H1 (cell line): Measurements from ENCODE around the gene TFDP3. TPM values are rescaled to one million over a fixed set of nuclear protein-coding genes. Genes with fewer than 3 reads are reported as not detected.

Source experiments
- CTCF ChIA-PET: fragments of 300-600 bp; sonication (Branson Sonifier 250); formaldehyde crosslinking; loops from one replicate; lab custom pipeline; 2021; ENCODE audit not compliant: partially characterized antibody; lab: Charles Lee
- POLR2A ChIA-PET: fragments of 300-600 bp; sonication (Branson Sonifier 250); formaldehyde crosslinking; loops from one replicate; lab custom pipeline; 2021; ENCODE audit warnings: inconsistent platforms; ENCODE audit not compliant: partially characterized antibody; lab: Charles Lee
- DNase-seq, 2 experiments: peaks; one replicate each; pipeline versions ENCODE4 v3.0.0 to v3.0.0-alpha.2; 2010 to 2022; ENCODE audit warnings: low spot score in 2 of 2, low read depth in 1 of 2, mixed read lengths in 1 of 2
- FAIRE-seq: peaks from 2 replicates; lab custom pipeline; 2011; peaks lifted over from hg19 to GRCh38; lab: Jason Lieb, UNC
- H2AFZ ChIP-seq: 2 replicates; pipeline ENCODE4 v1.8.1; 2012; ENCODE audit warnings: low read length, inconsistent platforms
- H2AK5ac ChIP-seq: 2 replicates; pipeline ENCODE4 v1.6.1; 2013; ENCODE audit warnings: low read depth, low read length
- H2BK120ac ChIP-seq: replicated peaks from 2 replicates; pipeline ENCODE3; 2013; ENCODE audit warnings: low read depth, low read length, inconsistent platforms
- H2BK12ac ChIP-seq: 2 replicates; pipeline ENCODE4 v1.6.1; 2013; ENCODE audit warnings: low read depth, low read length
- H2BK15ac ChIP-seq: 2 replicates; pipeline ENCODE4 v1.6.1; 2013; ENCODE audit warnings: low read length
- H2BK20ac ChIP-seq: 2 replicates; pipeline ENCODE4 v1.6.1; 2013; ENCODE audit warnings: low read length
- H2BK5ac ChIP-seq: 2 replicates; pipeline ENCODE4 v1.6.1; 2013; ENCODE audit warnings: low read depth, low read length
- H3K14ac ChIP-seq: 2 replicates; pipeline ENCODE4 v1.6.1; 2013; ENCODE audit warnings: inconsistent platforms; ENCODE audit not compliant: insufficient read length
- H3K18ac ChIP-seq: 2 replicates; pipeline ENCODE4 v1.6.1; 2013; ENCODE audit warnings: low read length; ENCODE audit errors: extremely low read depth
- H3K23ac ChIP-seq: 2 replicates; pipeline ENCODE4 v1.6.1; 2013; ENCODE audit warnings: inconsistent platforms; ENCODE audit not compliant: insufficient read length
- H3K23me2 ChIP-seq: 2 replicates; pipeline ENCODE4 v1.6.1; 2013; ENCODE audit warnings: low read depth, low read length
- H3K27ac ChIP-seq: 2 replicates; pipeline ENCODE4 v1.6.1; 2011; ENCODE audit warnings: low read depth, low read length, inconsistent platforms
- H3K27me3 ChIP-seq, 4 experiments: replicated peaks in 1 of 4; 1 replicate in 1 of 4; 2 replicates in 3 of 4; pipeline versions ENCODE4 v1.6.1 to v1.8.1; 2011 to 2013; ENCODE audit warnings: low read length in 3 of 4, mild to moderate bottlenecking in 3 of 4, inconsistent platforms in 2 of 4, mixed read lengths in 2 of 4, moderate library complexity in 1 of 4; ENCODE audit not compliant: control insufficient read depth in 3 of 4, insufficient read depth in 3 of 4; ENCODE audit errors: extremely low read depth in 1 of 4
- H3K36me3 ChIP-seq, 4 experiments: 2 replicates each; pipeline versions ENCODE4 v1.6.1 to v1.8.1; 2011 to 2013; ENCODE audit warnings: mild to moderate bottlenecking in 4 of 4, low read length in 3 of 4, moderate library complexity in 2 of 4, control low read depth in 1 of 4, inconsistent platforms in 1 of 4; ENCODE audit not compliant: insufficient read depth in 4 of 4, control insufficient read depth in 2 of 4
- H3K4ac ChIP-seq: replicated peaks from 2 replicates; pipeline ENCODE3; 2013; ENCODE audit warnings: low read length, low read depth, mixed read lengths, inconsistent platforms; ENCODE audit not compliant: insufficient read length
- H3K4me1 ChIP-seq, 4 experiments: replicated peaks in 1 of 4; 1 replicate in 1 of 4; 2 replicates in 3 of 4; pipeline versions ENCODE4 v1.6.1 to v1.8.1; 2011 to 2013; ENCODE audit warnings: low read length in 3 of 4, inconsistent platforms in 2 of 4, mixed read lengths in 1 of 4; ENCODE audit not compliant: insufficient read depth in 4 of 4, control insufficient read depth in 3 of 4
- H3K4me2 ChIP-seq, 2 experiments: 2 replicates each; pipeline versions ENCODE4 v1.6.1 to v1.8.1; 2011 to 2013; ENCODE audit warnings: low read depth in 2 of 2, low read length in 2 of 2, control low read depth in 1 of 2, inconsistent platforms in 1 of 2, mild to moderate bottlenecking in 1 of 2; ENCODE audit not compliant: insufficient read depth in 1 of 2
- H3K4me3 ChIP-seq, 4 experiments: fragments of 200-600, 300-600 bp in 1 of 4; sonication (generic), shearing (Covaris generic), sonication (Bioruptor Twin) in 1 of 4; 2 replicates each; pipeline versions ENCODE4 v1.5.1 to v1.8.1; 2011 to 2016; ENCODE audit warnings: low read length in 4 of 4, low read depth in 3 of 4, control low read depth in 2 of 4, inconsistent platforms in 2 of 4, mild to moderate bottlenecking in 2 of 4, mixed read lengths in 1 of 4, moderate library complexity in 1 of 4; ENCODE audit not compliant: insufficient read depth in 2 of 4; ENCODE audit errors: extremely low read depth in 1 of 4
- H3K56ac ChIP-seq: replicated peaks from 2 replicates; pipeline ENCODE3; 2013; ENCODE audit warnings: low read depth, mild to moderate bottlenecking, mixed read lengths, low read length, inconsistent platforms; ENCODE audit not compliant: insufficient read length
- H3K79me1 ChIP-seq: 2 replicates; pipeline ENCODE4 v1.6.1; 2013; ENCODE audit warnings: low read depth, low read length, control low read depth
- H3K79me2 ChIP-seq, 2 experiments: 2 replicates each; pipeline versions ENCODE4 v1.6.1 to v1.8.1; 2012 to 2013; ENCODE audit warnings: low read length in 2 of 2, mild to moderate bottlenecking in 2 of 2, inconsistent platforms in 1 of 2; ENCODE audit not compliant: insufficient read depth in 2 of 2, control insufficient read depth in 1 of 2
- H3K9ac ChIP-seq, 4 experiments: replicated peaks in 1 of 4; 1 replicate in 1 of 4; 2 replicates in 3 of 4; pipeline versions ENCODE4 v1.6.1 to v1.8.1; 2011 to 2013; ENCODE audit warnings: low read depth in 3 of 4, low read length in 3 of 4, control low read depth in 2 of 4, mild to moderate bottlenecking in 2 of 4, moderate library complexity in 2 of 4, inconsistent platforms in 1 of 4; ENCODE audit errors: extremely low read depth in 1 of 4
- H3K9me3 ChIP-seq, 2 experiments: 2 replicates each; pipeline versions ENCODE4 v1.6.1 to v1.8.1; 2012 to 2013; ENCODE audit warnings: mild to moderate bottlenecking in 2 of 2, moderate library complexity in 2 of 2, control low read depth in 1 of 2, inconsistent platforms in 1 of 2, low read depth in 1 of 2, low read length in 1 of 2, mixed read lengths in 1 of 2; ENCODE audit not compliant: insufficient read depth in 2 of 2
- H4K20me1 ChIP-seq, 2 experiments: replicated peaks in 1 of 2; 2 replicates each; pipeline versions ENCODE3 to v1.8.1; 2011 to 2013; ENCODE audit warnings: inconsistent platforms in 2 of 2, low read length in 2 of 2, mild to moderate bottlenecking in 1 of 2; ENCODE audit not compliant: insufficient read depth in 2 of 2, control insufficient read depth in 1 of 2
- H4K5ac ChIP-seq: 2 replicates; pipeline ENCODE4 v1.6.1; 2013; ENCODE audit warnings: low read length, low read depth, mixed read lengths, inconsistent platforms; ENCODE audit not compliant: insufficient read length
- H4K8ac ChIP-seq: 2 replicates; pipeline ENCODE4 v1.8.0; 2013; ENCODE audit warnings: mild to moderate bottlenecking, moderate library complexity, low read length, inconsistent platforms; ENCODE audit not compliant: insufficient read depth; ENCODE audit errors: extremely low read depth
- H4K91ac ChIP-seq: replicated peaks from 2 replicates; pipeline ENCODE3; 2013; ENCODE audit warnings: low read length, mixed read lengths, inconsistent platforms; ENCODE audit not compliant: insufficient read length
- JUN ChIP-seq: IDR thresholded peaks from 2 replicates; pipeline ENCODE4 v1.6.1; 2011; ENCODE audit warnings: low read depth, mild to moderate bottlenecking, improper control_type of control experiment, low read length
- WGBS, 2 experiments: shearing (Covaris generic) in 1 of 2; methylation state at CpG; one replicate each; pipeline versions ENCODE4 v1.1.6 to v1.1.7; 2013 to 2015; ENCODE audit warnings: low lambda C conversion rate in 2 of 2, mixed read lengths in 2 of 2, inconsistent platforms in 1 of 2, low coverage in 1 of 2, missing lambda C conversion rate in 1 of 2; ENCODE audit not compliant: insufficient replicate concordance in 2 of 2, insufficient coverage in 1 of 2, insufficient read length in 1 of 2; ENCODE audit errors: extremely low coverage in 1 of 2, missing lambda C conversion rate in 1 of 2; 5-methylcytosine and 5-hydroxymethylcytosine counted together
- polyA plus RNA-seq, 7 experiments: library from polyadenylated mRNA; depleted of rRNA in 3 of 7; stranded (reverse) in 5 of 7; unstranded in 2 of 7; fragments of >200 nt in 5 of 7; fragments of 200-250 nt in 2 of 7; gene quantifications; 1 replicate in 5 of 7; 2 replicates in 1 of 7; 4 replicates in 1 of 7; pipeline versions ENCODE4 v1.2.1 to v1.2.3, GENCODE V29; 2011 to 2013; ENCODE audit warnings: missing spikeins in 2 of 7, mixed read lengths in 2 of 7
- total RNA-seq: library from RNA; stranded (reverse); fragmentation: NEBNext Ultra II Directional; extraction: Animal tissue kit (Norgen Biotek cat#: 25700); gene quantifications from 2 replicates; pipeline ENCODE4 v1.2.1, GENCODE V29; 2021

Gene TFDP3
- total and polyA plus RNA-seq, 2 of the 8 experiments (the other 6 are each of a cell fraction or from before 2014, with no cell fraction given), result not detected

- DNase-seq (no peak), FAIRE-seq (no peak)
- Histone ChIP-seq H3K9me3 (no peaks in the 10 kb centered on the region), H3K4ac (no peak overlapping the region), H3K4me2 (no peak overlapping the region), H3K18ac (no peak overlapping the region), H3K23ac (no peak overlapping the region), H2AK5ac (no peak overlapping the region), H4K8ac (no peak overlapping the region), H3K36me3 (no peaks in the 10 kb centered on the region), H3K4me3 (no peak overlapping the region), H2BK5ac (no peak overlapping the region), H2BK12ac (no peak overlapping the region), H3K27ac (no peak overlapping the region), H3K27me3 (no peaks in the 10 kb centered on the region), H3K79me1 (no peaks in the 10 kb centered on the region), H4K91ac (no peak overlapping the region), H2BK120ac (no peak overlapping the region), H3K56ac (no peak overlapping the region), H3K79me2 (no peaks in the 10 kb centered on the region), H2AFZ (no peak overlapping the region), H3K14ac (no peak overlapping the region), H2BK20ac (no peak overlapping the region), H3K9ac (no peak overlapping the region), H3K4me1 (no peaks in the 10 kb centered on the region), H4K20me1 (no peaks in the 10 kb centered on the region), H2BK15ac (no peak overlapping the region), H4K5ac (no peak overlapping the region), H3K23me2 (no peaks in the 10 kb centered on the region)
- WGBS, 2 experiments, result 100% methylated on average over 3 of the region's 3 CpGs; no CpG with 5 or more reads in 1 of the 2 experiments
- no peak for TF ChIP-seq JUN
- CTCF ChIA-PET, result no interaction called here
- POLR2A ChIA-PET, result no interaction called here
Observed at GRCh38 chrX:133214301-133214700, 3.9 kb downstream of the TFDP3 start.
